ENCODE results near the gene IREB2. TPM values are rescaled to one million over a fixed set of nuclear protein-coding genes. Genes with fewer than 3 reads are reported as not detected.

Gene IREB2
- total RNA-seq, 2 experiments from 2014 or later, result 27.1 to 77.6 TPM

DNA sequence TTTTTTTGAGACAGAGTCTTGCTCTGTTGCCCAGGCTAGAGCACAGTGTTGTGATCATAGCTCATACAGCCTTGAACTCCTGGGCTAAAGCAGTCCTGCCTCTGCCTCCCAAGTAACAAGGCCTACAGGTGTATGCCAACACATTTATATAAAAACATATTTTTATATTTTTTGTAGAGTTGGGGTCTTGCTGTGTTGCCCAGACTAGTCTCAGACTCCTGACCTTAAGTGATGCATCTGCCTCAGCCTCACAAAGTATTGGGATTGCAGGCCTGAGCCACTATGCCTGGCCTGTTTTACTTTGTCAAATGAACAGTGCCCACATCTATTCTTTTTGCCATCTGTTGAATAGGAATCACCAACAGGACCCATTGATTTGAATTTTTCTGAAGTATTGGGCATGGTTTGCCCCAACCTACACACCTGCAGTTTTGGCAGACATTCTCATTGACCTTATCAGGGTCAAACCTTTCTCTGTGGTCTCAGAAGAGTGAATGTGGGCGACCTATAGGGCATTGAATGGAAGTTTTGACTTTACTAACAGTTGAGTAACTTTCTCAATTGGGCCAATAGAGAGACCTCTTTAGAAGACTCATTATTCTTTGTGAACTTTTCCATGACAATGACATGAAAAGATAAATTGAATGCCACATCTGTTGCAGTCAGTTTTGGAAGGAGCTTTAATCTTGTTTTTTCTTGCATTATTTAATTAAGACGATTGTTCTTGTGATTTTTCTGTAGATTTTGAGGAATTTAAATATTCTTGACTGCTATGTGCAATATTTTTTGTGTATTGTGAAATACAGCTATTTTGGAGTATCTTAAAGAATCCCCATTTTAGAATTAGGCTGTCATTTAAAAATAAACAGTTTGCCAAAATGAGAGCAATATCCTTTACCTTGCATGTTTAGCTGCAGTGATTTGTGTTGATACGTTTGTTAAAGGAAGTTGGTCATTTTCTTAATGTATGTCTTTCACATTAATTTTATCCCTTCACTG lies 2.7 kb downstream of the IREB2 start:
- no peak for DNase-seq (ENCODE audit: low spot score)
- Histone ChIP-seq H3K9me3 (ENCODE audit: low read length) (no peaks in the 10 kb centered on the region), H4K20me1 (ENCODE audit: insufficient read depth, low read length) (peaks cover 12% of the 10 kb centered on the region; the same call in 1 of the 2 replicates), H3K36me3 (ENCODE audit: insufficient read depth, low read length) (peaks cover 61% of the 10 kb centered on the region), H2AFZ (ENCODE audit: low read length) (no peak overlapping the region), H3K27ac (ENCODE audit: low read depth, low read length, poor library complexity, severe bottlenecking) (no peak overlapping the region), H3K79me2 (ENCODE audit: insufficient read depth, low read depth, low read length) (peaks cover 76% of the 10 kb centered on the region), H3K4me3 (ENCODE audit: low read depth, low read length, poor library complexity, severe bottlenecking) (peak overlapping the region; percentile 34), H3K4me2 (ENCODE audit: low read length) (peak overlapping the region; percentile 33), H3K4me1 (ENCODE audit: insufficient read depth, low read length, poor library complexity, severe bottlenecking) (peaks cover 29% of the 10 kb centered on the region), H3K9me2 (ENCODE audit: insufficient read depth, low read length) (no peaks in the 10 kb centered on the region)
- ChIA-PET CTCF (ENCODE audit: unreplicated experiment) (no interaction called here), POLR2A (interaction anchor here (1.6 kb wide), 1 partner anchor 10 kb away, joined by 4 read pairs; no protein-coding TSS in a partner anchor)
- intact Hi-C loops (cut with micrococcal nuclease; ENCODE audit: unreplicated experiment), result no loop called here
- BruUV-seq (replicated peaks), result no TSS peak
- no peak for TF ChIP-seq EZH2phosphoT487 (IDR thresholded peaks at IDR 0.05; ENCODE audit: borderline replicate concordance, low read depth, low read length)
- TF ChIP-seq, protein P1, sequence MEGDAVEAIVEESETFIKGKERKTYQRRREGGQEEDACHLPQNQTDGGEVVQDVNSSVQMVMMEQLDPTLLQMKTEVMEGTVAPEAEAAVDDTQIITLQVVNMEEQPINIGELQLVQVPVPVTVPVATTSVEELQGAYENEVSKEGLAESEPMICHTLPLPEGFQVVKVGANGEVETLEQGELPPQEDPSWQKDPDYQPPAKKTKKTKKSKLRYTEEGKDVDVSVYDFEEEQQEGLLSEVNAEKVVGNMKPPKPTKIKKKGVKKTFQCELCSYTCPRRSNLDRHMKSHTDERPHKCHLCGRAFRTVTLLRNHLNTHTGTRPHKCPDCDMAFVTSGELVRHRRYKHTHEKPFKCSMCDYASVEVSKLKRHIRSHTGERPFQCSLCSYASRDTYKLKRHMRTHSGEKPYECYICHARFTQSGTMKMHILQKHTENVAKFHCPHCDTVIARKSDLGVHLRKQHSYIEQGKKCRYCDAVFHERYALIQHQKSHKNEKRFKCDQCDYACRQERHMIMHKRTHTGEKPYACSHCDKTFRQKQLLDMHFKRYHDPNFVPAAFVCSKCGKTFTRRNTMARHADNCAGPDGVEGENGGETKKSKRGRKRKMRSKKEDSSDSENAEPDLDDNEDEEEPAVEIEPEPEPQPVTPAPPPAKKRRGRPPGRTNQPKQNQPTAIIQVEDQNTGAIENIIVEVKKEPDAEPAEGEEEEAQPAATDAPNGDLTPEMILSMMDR (conservative IDR thresholded peaks at IDR 0.05; ENCODE audit: low read length), result no peak

DNA sequence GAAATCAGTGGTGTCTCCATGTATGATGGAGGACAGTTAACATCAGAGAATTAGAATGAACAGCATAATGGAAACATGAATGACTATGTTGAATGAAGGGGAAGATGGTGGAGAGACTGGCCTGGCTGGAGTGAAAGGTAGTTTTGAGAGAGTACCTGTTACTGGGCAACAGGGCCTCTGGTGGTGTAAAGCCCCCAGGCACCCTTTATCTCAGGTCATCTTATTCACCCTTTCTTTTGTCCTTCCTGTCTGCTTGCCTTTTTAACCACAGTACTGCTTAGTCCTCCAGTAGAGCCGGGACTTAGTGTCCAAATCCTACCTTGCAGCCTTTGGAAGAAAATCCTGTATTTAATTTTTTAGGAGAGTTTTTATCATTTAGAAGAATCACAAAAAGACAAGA lies 6.2 kb downstream of the IREB2 start:
- DNase-seq (ENCODE audit: low spot score), result no peak
- no peak overlapping the region for H3K4me2 ChIP-seq (ENCODE audit: low read length)
- ChIA-PET CTCF (ENCODE audit: unreplicated experiment) (no interaction called here), POLR2A (interaction anchor here (0.6 to 0.7 kb wide), 3 partner anchors 39 to 491 kb away, joined by 3 to 4 read pairs (median 3); no protein-coding TSS in a partner anchor)
- peaks cover 97% of the 10 kb centered on the region for H3K79me2 ChIP-seq (ENCODE audit: insufficient read depth, low read depth, low read length)
- H4K20me1 ChIP-seq (ENCODE audit: insufficient read depth, low read length), result peaks cover 15% of the 10 kb centered on the region; the same call in 1 of the 2 replicates
- no peak overlapping the region for H2AFZ ChIP-seq (ENCODE audit: low read length)
- peaks cover 97% of the 10 kb centered on the region for H3K36me3 ChIP-seq (ENCODE audit: insufficient read depth, low read length)
- peaks cover 27% of the 10 kb centered on the region for H3K4me1 ChIP-seq (ENCODE audit: insufficient read depth, low read length, poor library complexity, severe bottlenecking)
- intact Hi-C loops (cut with micrococcal nuclease; ENCODE audit: unreplicated experiment), result no loop called here
- TF ChIP-seq EZH2phosphoT487 (IDR thresholded peaks at IDR 0.05; ENCODE audit: borderline replicate concordance, low read depth, low read length), result no peak
- TF ChIP-seq, protein P1 (conservative IDR thresholded peaks at IDR 0.05; ENCODE audit: low read length), result no peak
- H3K9me3 ChIP-seq (ENCODE audit: low read length), result no peaks in the 10 kb centered on the region
- no TSS peak for BruUV-seq (replicated peaks)
- H3K27ac ChIP-seq (ENCODE audit: low read depth, low read length, poor library complexity, severe bottlenecking), result no peak overlapping the region
- no peaks in the 10 kb centered on the region for H3K9me2 ChIP-seq (ENCODE audit: insufficient read depth, low read length)
- no peak overlapping the region for H3K4me3 ChIP-seq (ENCODE audit: low read depth, low read length, poor library complexity, severe bottlenecking)

DNA sequence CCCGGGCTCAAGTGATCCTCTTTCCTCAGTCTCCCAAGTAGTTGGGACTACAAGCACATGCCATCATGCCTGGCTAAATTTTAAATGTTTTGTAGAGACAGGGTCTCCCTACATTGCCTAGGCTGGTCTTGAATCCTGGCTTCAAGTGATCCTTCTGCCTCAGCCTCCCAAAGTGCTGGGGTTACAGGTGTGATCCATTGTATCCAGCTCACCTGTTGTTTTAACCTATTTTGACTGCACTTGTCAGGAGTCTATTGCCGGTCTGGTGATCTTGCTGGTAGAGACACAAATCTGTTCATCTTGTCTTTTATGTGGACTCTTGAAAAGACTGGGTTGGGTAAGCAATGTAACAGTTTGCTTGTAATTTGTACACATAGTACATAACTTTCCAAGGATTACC lies 7.9 kb downstream of the IREB2 start:
- intact Hi-C loops (cut with micrococcal nuclease; ENCODE audit: unreplicated experiment), result no loop called here
- TF ChIP-seq, protein P1 (conservative IDR thresholded peaks at IDR 0.05; ENCODE audit: low read length), result no peak
- TF ChIP-seq EZH2phosphoT487 (IDR thresholded peaks at IDR 0.05; ENCODE audit: borderline replicate concordance, low read depth, low read length), result no peak
- Histone ChIP-seq H3K9me3 (ENCODE audit: low read length) (no peaks in the 10 kb centered on the region), H3K79me2 (ENCODE audit: insufficient read depth, low read depth, low read length) (peaks cover 97% of the 10 kb centered on the region), H3K4me2 (ENCODE audit: low read length) (no peak overlapping the region), H3K9me2 (ENCODE audit: insufficient read depth, low read length) (no peaks in the 10 kb centered on the region), H4K20me1 (ENCODE audit: insufficient read depth, low read length) (peaks cover 12% of the 10 kb centered on the region; the same call in 1 of the 2 replicates), H3K4me1 (ENCODE audit: insufficient read depth, low read length, poor library complexity, severe bottlenecking) (peaks cover 12% of the 10 kb centered on the region), H2AFZ (ENCODE audit: low read length) (no peak overlapping the region), H3K4me3 (ENCODE audit: low read depth, low read length, poor library complexity, severe bottlenecking) (no peak overlapping the region), H3K36me3 (ENCODE audit: insufficient read depth, low read length) (peaks cover 99% of the 10 kb centered on the region), H3K27ac (ENCODE audit: low read depth, low read length, poor library complexity, severe bottlenecking) (no peak overlapping the region)
- BruUV-seq (replicated peaks), result no TSS peak
- ChIA-PET CTCF (ENCODE audit: unreplicated experiment) (no interaction called here), POLR2A (no interaction called here)
- DNase-seq (ENCODE audit: low spot score), result no peak

All from OCI-LY7 (cell line).